BE2C (cell line): ENCODE data around the gene RHO.

Experiments used
- DNase-seq: peaks from one replicate; pipeline ENCODE4 v3.0.0-alpha.2; 2020
- H3K27me3 ChIP-seq: fragments of 250-450 bp; sonication (Bioruptor Pico); 2 replicates; pipeline ENCODE4 v1.5.1; 2020; ENCODE audit warnings: mild to moderate bottlenecking
- H3K36me3 ChIP-seq: fragments of 250-450 bp; sonication (Bioruptor Pico); 2 replicates; pipeline ENCODE4 v1.5.1; 2020; ENCODE audit warnings: mild to moderate bottlenecking
- H3K4me1 ChIP-seq: fragments of 250-450 bp; sonication (Bioruptor Pico); 2 replicates; pipeline ENCODE4 v1.5.1; 2020
- H3K4me3 ChIP-seq: 2 replicates; pipeline ENCODE4 v1.5.1; 2011; ENCODE audit warnings: low read depth, low read length
- H3K9me3 ChIP-seq: fragments of 250-450 bp; sonication (Bioruptor Pico); 2 replicates; pipeline ENCODE4 v1.5.1; 2020
- TF ChIP-seq, protein P1 (sequence below): IDR thresholded peaks from 2 replicates; pipeline ENCODE4 v1.5.1; 2012; ENCODE audit warnings: mild to moderate bottlenecking, low read depth, low read length

Gene RHO

DNA sequence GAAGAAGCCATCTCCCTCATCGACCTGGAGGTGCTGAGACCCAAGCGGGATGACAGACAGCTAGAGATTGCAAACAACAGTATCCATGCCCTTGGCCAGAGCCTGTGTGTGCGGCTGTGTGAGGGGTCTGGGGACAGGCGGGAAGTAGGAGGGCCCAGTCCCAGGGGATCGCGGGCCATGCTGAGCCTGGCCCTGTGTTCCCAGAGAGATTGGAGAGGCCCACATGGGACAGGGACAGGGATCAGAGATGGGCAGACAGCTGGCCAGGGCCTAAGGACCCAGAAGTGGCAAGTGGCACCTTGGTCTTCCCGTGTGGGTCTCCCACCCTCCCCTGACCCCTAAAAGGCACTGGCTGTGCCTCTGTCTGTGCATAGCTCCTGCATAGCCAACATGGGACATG, 10.9 kb upstream of the RHO start:
- no peaks in the 10 kb centered on the region for H3K9me3 ChIP-seq
- H3K36me3 ChIP-seq, result no peaks in the 10 kb centered on the region
- no peaks in the 10 kb centered on the region for H3K27me3 ChIP-seq
- no peak for DNase-seq
- H3K4me3 ChIP-seq, result no peak overlapping the region
- TF ChIP-seq, protein P1, sequence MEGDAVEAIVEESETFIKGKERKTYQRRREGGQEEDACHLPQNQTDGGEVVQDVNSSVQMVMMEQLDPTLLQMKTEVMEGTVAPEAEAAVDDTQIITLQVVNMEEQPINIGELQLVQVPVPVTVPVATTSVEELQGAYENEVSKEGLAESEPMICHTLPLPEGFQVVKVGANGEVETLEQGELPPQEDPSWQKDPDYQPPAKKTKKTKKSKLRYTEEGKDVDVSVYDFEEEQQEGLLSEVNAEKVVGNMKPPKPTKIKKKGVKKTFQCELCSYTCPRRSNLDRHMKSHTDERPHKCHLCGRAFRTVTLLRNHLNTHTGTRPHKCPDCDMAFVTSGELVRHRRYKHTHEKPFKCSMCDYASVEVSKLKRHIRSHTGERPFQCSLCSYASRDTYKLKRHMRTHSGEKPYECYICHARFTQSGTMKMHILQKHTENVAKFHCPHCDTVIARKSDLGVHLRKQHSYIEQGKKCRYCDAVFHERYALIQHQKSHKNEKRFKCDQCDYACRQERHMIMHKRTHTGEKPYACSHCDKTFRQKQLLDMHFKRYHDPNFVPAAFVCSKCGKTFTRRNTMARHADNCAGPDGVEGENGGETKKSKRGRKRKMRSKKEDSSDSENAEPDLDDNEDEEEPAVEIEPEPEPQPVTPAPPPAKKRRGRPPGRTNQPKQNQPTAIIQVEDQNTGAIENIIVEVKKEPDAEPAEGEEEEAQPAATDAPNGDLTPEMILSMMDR, result no peak
- no peaks in the 10 kb centered on the region for H3K4me1 ChIP-seq

DNA sequence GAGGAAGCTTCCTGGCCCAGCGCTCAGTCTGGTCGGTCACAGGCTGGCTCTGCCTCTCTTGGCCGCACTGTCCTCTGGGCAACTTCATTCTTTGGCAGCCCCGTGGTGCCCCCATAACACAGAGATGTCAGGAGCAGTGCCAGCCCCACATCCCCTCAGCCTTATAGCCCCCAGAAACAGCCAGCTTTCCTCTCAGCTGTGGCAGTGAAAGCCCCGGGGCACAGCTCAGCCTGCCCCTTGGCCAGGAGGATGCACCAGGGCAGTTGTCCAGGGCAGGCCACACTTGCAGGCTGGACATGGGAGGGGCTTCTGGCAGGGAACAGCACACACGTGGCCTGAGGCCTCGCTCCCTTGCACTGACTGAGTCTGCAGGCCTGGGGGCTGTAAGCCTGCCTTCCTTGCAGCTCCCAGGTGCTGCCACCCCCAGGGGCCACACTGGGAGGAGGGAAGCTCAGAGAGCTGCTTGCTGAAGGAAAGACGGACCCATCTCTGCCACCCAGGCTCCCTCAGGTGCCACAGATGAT, 10.3 kb upstream of the RHO start:
- TF ChIP-seq, protein P1, result no peak
- H3K36me3 ChIP-seq, result no peaks in the 10 kb centered on the region
- no peaks in the 10 kb centered on the region for H3K4me1 ChIP-seq

DNA sequence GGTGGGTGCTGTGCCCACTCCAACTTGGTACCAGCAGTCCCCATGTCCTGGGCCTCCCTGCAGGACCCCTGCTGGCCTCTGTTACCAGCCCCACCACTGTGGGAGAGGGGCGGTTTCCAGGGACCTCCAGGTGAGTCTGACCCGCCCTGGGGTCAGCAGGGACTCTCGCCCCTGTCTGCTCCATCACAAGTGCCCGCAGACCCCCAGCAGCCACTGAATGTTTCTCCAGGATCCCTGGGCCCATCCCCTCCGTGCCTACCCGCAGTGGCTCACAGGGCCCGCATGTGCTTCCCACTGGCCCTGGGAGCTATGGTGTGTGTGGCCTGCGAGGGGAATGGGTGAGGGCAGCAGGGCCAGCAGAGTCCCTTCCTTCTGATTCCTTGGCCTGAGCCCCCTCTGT, 9.9 kb upstream of the RHO start:
- Histone ChIP-seq H3K9me3 (no peaks in the 10 kb centered on the region), H3K4me3 (no peak overlapping the region), H3K36me3 (no peaks in the 10 kb centered on the region), H3K27me3 (no peaks in the 10 kb centered on the region), H3K4me1 (no peaks in the 10 kb centered on the region)
- TF ChIP-seq, protein P1, result no peak
- no peak for DNase-seq

More for the DNA sequence above, 10.3 kb upstream of the RHO start:
- H3K4me3 ChIP-seq, result no peak overlapping the region
- H3K9me3 ChIP-seq, result no peaks in the 10 kb centered on the region
- H3K27me3 ChIP-seq, result no peaks in the 10 kb centered on the region
- no peak for DNase-seq

DNA sequence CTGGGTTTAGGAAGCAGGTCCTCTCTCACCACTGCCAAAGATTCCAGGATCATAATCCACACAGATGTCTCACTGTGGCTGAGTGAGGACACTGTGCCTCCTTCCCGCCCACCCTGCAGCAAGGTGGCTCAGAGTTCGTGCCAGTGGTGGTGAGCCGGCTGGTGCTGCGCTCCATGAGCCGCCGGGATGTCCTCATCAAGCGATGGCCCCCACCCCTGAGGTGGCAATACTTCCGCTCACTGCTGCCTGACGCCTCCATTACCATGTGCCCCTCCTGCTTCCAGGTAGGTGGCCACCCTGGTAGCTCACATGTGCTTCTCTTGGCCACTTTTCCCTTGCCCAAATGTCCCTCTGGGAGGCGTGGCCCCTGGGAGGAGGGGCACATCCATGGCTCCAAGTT, 9.0 kb upstream of the RHO start:
- no peaks in the 10 kb centered on the region for H3K9me3 ChIP-seq
- TF ChIP-seq, protein P1, result no peak
- no peak for DNase-seq
- H3K36me3 ChIP-seq, result no peaks in the 10 kb centered on the region
- no peaks in the 10 kb centered on the region for H3K27me3 ChIP-seq
- no peak overlapping the region for H3K4me3 ChIP-seq
- no peaks in the 10 kb centered on the region for H3K4me1 ChIP-seq

DNA sequence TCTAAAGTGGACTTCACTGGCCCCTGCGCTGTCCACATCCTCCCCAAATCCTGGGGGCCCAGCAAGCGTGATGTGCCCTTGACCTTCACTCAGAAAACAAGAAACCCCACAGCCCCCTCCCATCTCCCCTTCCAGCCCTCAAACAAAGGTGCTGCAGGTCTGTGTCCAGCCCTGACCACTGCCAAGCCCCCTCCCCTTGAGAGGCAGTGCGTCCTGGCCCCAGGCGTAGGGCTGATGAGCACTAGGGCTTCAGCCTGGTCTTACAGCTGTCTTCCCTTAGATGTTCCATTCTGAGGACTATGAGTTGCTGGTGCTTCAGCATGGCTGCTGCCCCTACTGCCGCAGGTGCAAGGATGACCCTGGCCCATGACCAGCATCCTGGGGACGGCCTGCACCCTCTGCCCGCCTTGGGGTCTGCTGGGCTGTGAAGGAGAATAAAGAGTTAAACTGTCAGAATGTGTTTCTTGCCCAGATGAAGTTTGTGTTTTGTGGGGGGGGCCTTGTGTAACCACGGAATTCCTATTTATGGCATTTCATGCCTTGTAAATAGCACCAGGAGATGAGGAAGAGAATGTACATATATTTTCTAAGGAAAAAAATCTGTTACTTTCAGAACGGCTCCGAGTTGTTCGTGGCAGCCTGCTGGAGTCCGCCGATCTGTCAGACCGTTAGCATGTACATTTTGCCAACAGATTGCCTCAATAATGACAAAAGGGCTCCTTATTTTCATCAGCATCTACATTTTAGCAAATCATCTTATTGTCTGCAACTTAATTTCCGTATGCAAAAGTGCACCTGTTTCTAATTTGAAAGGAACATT, 8.3 kb upstream of the RHO start:
- Histone ChIP-seq H3K4me1 (no peaks in the 10 kb centered on the region), H3K9me3 (no peaks in the 10 kb centered on the region), H3K27me3 (no peaks in the 10 kb centered on the region), H3K36me3 (no peaks in the 10 kb centered on the region), H3K4me3 (no peak overlapping the region)
- no peak for DNase-seq
- TF ChIP-seq, protein P1, result no peak

DNA sequence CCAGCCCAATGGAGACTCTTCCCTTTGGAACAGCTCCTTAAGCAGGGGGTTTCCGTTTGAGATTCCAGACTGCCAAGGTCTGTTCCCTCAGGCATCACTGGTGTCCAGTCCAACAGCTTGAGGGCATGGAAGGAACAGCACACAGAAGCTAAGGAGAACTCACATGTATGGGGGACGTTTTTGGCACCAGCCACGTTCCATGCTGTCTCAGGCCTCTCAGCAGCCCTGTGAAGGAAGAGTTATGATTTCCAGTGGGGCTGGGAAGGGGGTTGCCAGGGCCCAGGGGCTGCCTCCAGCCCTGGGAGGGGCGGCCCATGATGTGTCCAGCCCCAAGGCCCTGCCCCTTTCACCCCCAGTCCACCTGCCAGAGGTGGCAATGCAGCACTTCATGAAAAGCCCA, 7.5 kb upstream of the RHO start:
- no peak for DNase-seq
- no peaks in the 10 kb centered on the region for H3K36me3 ChIP-seq
- no peak overlapping the region for H3K4me3 ChIP-seq
- H3K9me3 ChIP-seq, result no peaks in the 10 kb centered on the region
- no peaks in the 10 kb centered on the region for H3K27me3 ChIP-seq
- TF ChIP-seq, protein P1, result no peak
- no peaks in the 10 kb centered on the region for H3K4me1 ChIP-seq
